Measurements from ENCODE around the gene GCNT3. TPM values are rescaled to one million over a fixed set of nuclear protein-coding genes. Genes with fewer than 3 reads are reported as not detected.

GCNT3 gene
- total and polyA plus RNA-seq, 2 of the 8 experiments (the other 6 are each of a cell fraction or from before 2014, with no cell fraction given), result not detected

- TF ChIP-seq YY1 (IDR thresholded peaks at IDR 0.05; ENCODE audit: low read depth, low read length), result no peak
- no peak for TF ChIP-seq NRF1 (IDR thresholded peaks at IDR 0.05; ENCODE audit: low read depth, low read length)
- TF ChIP-seq MAFK (IDR thresholded peaks at IDR 0.05; ENCODE audit: low read depth, low read length), result no peak
Observed at GRCh38 chr15:59567324-59567723, 44.3 kb upstream of the GCNT3 start (continued).
